Psoas muscle (tissue), 8 donors: ENCODE data around the gene EEF1A2. TPM values are rescaled to one million over a fixed set of nuclear protein-coding genes. Genes with fewer than 3 reads are reported as not detected.

Experiments used
- ATAC-seq, 4 donors: fragments of 200-7000 bp; cut with Tn5 transposase; one replicate each; pipeline ENCODE4 v1.9.1; 2020; ENCODE audit warnings: moderate library complexity in 3 of 4, mild to moderate bottlenecking in 2 of 4
- DNase-seq, 2 donors: peaks; one replicate each; pipeline ENCODE4 v3.0.0-alpha.2; 2020
- H3K27ac ChIP-seq: fragments of 200-600 bp; one replicate; pipeline ENCODE4 v1.8.0; 2022
- H3K27me3 ChIP-seq, 3 donors: fragments of 200-600 bp in 1 of 3; one replicate each; pipeline versions ENCODE4 v1.6.1 to v1.8.0; 2013 to 2022; ENCODE audit warnings: low read length in 2 of 3, mild to moderate bottlenecking in 2 of 3, moderate library complexity in 1 of 3; ENCODE audit not compliant: insufficient read depth in 3 of 3
- H3K36me3 ChIP-seq, 2 donors: fragments of 200-600 bp in 1 of 2; one replicate each; pipeline versions ENCODE4 v1.6.1 to v1.8.0; 2013 to 2022; ENCODE audit warnings: low read depth in 1 of 2, mild to moderate bottlenecking in 1 of 2, moderate library complexity in 1 of 2; ENCODE audit not compliant: insufficient read depth in 1 of 2
- H3K4me1 ChIP-seq: fragments of 200-600 bp; one replicate; pipeline ENCODE4 v1.8.0; 2022
- H3K4me3 ChIP-seq: fragments of 200-600 bp; one replicate; pipeline ENCODE4 v1.8.0; 2022; ENCODE audit warnings: mild to moderate bottlenecking
- H3K9me3 ChIP-seq: fragments of 200-600 bp; one replicate; pipeline ENCODE4 v1.8.0; 2022
- WGBS, 3 donors: extraction: QIAGEN DNeasy Blood & Tissue Kit; methylation state at CpG; one replicate each; pipeline versions ENCODE4 v1.1.6 to v1.1.7; 2013; 5-methylcytosine and 5-hydroxymethylcytosine counted together
- intact Hi-C, 2 donors: fragments of 100-400 bp; cut with DNase I; formaldehyde crosslinking; loops; one replicate each; pipeline versions ENCODE4 v1.11.0 to v1.14.2; 2022
- polyA plus RNA-seq, 3 donors: library from polyadenylated mRNA; stranded (reverse); fragments of 200-250 nt; gene quantifications; one replicate each; pipeline ENCODE4 v1.2.3, GENCODE V29; 2013
- total RNA-seq, 4 donors: library from RNA; stranded (reverse); fragmentation: NEBNext Ultra II Directional in 2 of 4; extraction: Animal tissue kit (Norgen Biotek cat#: 25700) in 2 of 4; gene quantifications; one replicate each; pipeline versions ENCODE4 v1.2.1 to v1.2.4, GENCODE V29; 2021 to 2023
- TF ChIP-seq, protein P1 (sequence below): fragments of 200-600 bp; IDR thresholded peaks from one replicate; pipeline ENCODE4 v1.8.0; 2022; ENCODE audit warnings: antibody characterized with exemption
- donor health status: healthy with polysubstance abuse.
- donor health status: DM: no; HTN: no; CAD: no; lungs with moderate emphysema.
- donor health status: Bipolar disorder and iron deficiency.
- donor health status: healthy.
- donor health status: DM: yes; HTN: yes; CAD: no.
- donor health status: DM: no; HTN: no; CAD: no.
- donor health status: DM: no; HTN: no; CAD: no.
- donor health status: DM: yes; HTN: yes; CAD: no.

The EEF1A2 gene
- total and polyA plus RNA-seq, 7 donors: 952 to 2,126 (median 1,898) TPM

DNA sequence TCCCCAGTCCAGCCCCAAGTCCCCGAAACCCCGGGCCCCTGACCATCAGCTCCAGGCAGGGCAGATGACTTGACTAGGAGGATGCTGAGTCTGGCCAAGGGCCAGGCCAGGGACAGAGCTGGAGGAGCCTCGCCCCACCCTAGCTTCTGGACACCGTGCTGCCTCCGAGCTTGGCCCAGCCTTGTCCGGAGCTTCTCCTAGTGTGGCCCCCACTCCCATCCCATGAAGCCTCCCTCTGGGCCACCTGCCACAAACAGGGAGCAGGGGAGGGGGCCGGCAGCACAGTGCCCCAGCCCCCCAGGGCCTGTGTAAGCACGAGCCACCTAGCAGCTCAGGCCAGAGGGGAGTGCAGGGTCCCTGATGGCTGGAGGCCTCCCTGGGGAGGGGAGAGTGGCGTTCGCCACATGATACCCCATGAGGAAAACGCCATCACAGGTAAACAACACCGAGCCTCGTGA lies 5.3 kb downstream of the EEF1A2 start:
- Histone ChIP-seq H3K4me3 (no peak overlapping the region), H3K27me3 (peaks cover 0 to 2% (median 0%) of the 10 kb centered on the region in 3 donors), H3K36me3 (peaks cover 0 to 72% of the 10 kb centered on the region in 2 donors), H3K4me1 (peaks cover 21% of the 10 kb centered on the region), H3K9me3 (no peaks in the 10 kb centered on the region), H3K27ac (no peak overlapping the region)
- peak in 1 of 2 donors; percentile 23 for DNase-seq
- intact Hi-C loops: no loop called here
- TF ChIP-seq, protein P1, sequence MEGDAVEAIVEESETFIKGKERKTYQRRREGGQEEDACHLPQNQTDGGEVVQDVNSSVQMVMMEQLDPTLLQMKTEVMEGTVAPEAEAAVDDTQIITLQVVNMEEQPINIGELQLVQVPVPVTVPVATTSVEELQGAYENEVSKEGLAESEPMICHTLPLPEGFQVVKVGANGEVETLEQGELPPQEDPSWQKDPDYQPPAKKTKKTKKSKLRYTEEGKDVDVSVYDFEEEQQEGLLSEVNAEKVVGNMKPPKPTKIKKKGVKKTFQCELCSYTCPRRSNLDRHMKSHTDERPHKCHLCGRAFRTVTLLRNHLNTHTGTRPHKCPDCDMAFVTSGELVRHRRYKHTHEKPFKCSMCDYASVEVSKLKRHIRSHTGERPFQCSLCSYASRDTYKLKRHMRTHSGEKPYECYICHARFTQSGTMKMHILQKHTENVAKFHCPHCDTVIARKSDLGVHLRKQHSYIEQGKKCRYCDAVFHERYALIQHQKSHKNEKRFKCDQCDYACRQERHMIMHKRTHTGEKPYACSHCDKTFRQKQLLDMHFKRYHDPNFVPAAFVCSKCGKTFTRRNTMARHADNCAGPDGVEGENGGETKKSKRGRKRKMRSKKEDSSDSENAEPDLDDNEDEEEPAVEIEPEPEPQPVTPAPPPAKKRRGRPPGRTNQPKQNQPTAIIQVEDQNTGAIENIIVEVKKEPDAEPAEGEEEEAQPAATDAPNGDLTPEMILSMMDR: no peak
- ATAC-seq: no peak
- WGBS, 3 donors: 49 to 56% (median 54%) methylated on average over 12 to 13 of the region's 13 CpGs

DNA sequence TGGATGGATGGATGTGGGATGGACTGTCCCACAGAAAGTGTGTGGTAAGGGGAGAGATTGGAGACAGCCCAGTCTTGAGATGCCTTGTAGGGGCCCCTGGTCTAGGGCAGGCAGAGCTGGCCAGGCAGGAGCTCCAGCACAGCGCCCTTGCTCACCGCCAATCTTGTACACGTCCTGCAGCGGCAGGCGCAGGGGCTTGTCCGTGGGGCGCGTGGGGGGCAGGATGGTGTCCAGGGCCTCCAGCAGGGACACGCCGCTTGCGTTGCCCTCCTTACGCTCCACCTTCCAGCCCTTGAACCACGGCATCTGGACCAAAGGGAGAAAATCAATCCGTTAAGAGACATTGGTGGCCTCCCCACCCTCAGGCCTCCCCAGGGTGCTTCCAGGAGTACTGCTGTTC lies 5.9 kb downstream of the EEF1A2 start:
- 87 to 91% (median 90%) methylated on average over 13 to 14 of the region's 14 CpGs for WGBS, 3 donors
- TF ChIP-seq, protein P1: no peak
- peaks cover 21% of the 10 kb centered on the region for H3K4me1 ChIP-seq
- H3K27me3 ChIP-seq: peaks cover 0 to 2% (median 0%) of the 10 kb centered on the region in 3 donors
- no peak for DNase-seq
- ATAC-seq: no peak
- intact Hi-C loops: no loop called here
- no peak overlapping the region for H3K27ac ChIP-seq
- H3K36me3 ChIP-seq: peaks cover 0 to 76% of the 10 kb centered on the region in 2 donors
- no peak overlapping the region for H3K4me3 ChIP-seq
- H3K9me3 ChIP-seq: no peaks in the 10 kb centered on the region

DNA sequence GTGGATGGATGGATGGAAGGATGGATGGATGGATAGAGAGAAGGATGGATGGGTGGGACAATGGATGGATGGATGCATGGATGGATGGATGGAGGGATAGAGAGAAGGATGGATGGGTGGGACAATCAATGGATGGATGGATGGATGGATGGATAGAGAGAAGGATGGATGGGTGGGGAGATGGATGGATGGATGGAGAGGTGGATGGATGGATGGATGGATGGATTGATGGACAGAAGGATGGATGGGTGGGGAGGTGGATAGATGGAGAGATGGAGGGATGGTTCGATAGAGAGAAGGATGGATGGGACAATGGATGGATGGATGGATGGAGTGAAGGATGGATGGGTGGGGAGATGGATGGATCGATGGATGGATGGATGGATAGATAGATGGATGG lies 6.4 kb downstream of the EEF1A2 start:
- peaks cover 0 to 81% of the 10 kb centered on the region in 2 donors for H3K36me3 ChIP-seq
- H3K27me3 ChIP-seq: peaks cover 0 to under 1% (median 0%) of the 10 kb centered on the region in 3 donors
- no peak for DNase-seq
- H3K9me3 ChIP-seq: no peaks in the 10 kb centered on the region
- TF ChIP-seq, protein P1: no peak
- intact Hi-C loops: no loop called here
- 88 to 95% (median 90%) methylated on average over 2 of the region's 2 CpGs for WGBS, 3 donors
- no peak overlapping the region for H3K4me3 ChIP-seq
- ATAC-seq: no peak
- no peak overlapping the region for H3K27ac ChIP-seq
- H3K4me1 ChIP-seq: peaks cover 21% of the 10 kb centered on the region

DNA sequence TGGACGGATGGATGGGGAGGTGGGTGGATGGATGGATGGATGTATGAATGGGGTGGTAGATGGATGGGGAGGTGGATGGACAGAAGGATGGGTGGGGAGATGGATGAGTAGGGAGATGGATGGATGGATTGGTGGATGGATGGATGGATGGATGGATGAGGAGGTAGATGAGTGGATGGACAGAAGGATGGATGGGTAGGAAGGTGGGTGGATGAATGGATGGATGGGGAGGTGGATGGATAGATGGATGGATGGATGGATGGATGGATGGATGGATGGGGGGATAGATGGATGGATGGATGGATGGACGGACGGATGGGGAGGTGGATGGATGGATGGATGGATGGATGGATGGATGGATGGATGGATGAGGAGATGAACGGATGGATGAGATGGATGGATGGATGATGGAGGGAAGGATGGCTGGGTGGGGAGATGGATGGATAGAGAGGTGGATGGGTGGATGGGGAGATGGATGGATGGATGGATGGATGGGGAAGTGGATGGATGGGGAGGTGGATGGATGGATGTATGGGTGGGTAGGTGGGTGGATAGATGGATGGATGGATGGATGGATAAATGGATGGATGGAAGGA lies 7.2 kb downstream of the EEF1A2 start:
- Histone ChIP-seq H3K36me3 (peaks cover 0 to 80% of the 10 kb centered on the region in 2 donors), H3K4me1 (peaks cover 21% of the 10 kb centered on the region), H3K9me3 (no peaks in the 10 kb centered on the region), H3K27ac (no peak overlapping the region), H3K27me3 (no peaks in the 10 kb centered on the region), H3K4me3 (no peak overlapping the region)
- DNase-seq: no peak
- ATAC-seq: no peak
- intact Hi-C loops: no loop called here
- WGBS, 3 donors: 43 to 66% (median 58%) methylated on average over 4 of the region's 4 CpGs
- TF ChIP-seq, protein P1: no peak

DNA sequence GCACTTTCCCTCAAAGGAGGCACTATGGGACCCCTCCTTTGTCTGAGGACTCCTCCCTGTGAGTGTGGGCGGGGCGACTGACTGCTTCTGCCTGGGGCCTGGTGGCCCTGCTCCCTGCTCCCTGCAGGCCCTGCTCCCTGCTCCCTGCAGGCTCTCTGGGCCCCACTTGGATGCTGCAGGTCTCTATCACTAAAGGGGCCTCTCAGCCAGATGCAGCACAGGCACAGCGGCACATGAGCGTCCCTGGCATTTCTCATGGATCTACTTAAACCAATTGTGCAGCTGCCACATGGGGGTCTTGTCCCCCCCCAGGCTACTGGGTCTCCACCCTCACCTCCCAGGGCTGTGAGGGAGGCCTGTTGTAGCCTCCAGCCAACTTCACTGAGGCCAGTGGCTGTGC lies 7.8 kb downstream of the EEF1A2 start:
- H3K9me3 ChIP-seq: no peaks in the 10 kb centered on the region
- peaks cover 0 to 73% of the 10 kb centered on the region in 2 donors for H3K36me3 ChIP-seq
- no peak overlapping the region for H3K27ac ChIP-seq
- H3K27me3 ChIP-seq: no peaks in the 10 kb centered on the region
- H3K4me3 ChIP-seq: no peak overlapping the region
- intact Hi-C loops: no loop called here
- TF ChIP-seq, protein P1: no peak
- ATAC-seq (no peak), DNase-seq (peak in 1 of 2 donors; percentile 45)
- peaks cover 21% of the 10 kb centered on the region for H3K4me1 ChIP-seq
- 70 to 83% (median 73%) methylated on average over 2 to 4 of the region's 4 CpGs for WGBS, 3 donors
